NOMO-1 treated with DMSO at 0.1 percent for 48 hours (cell line): Measurements from ENCODE around the gene ZBTB39.
"Not testable (repeated sequence)": the region's sequence is repeated elsewhere in the genome, so short reads cannot be mapped to it uniquely, and the experiment has no call there.

Source experiments
- DNase-seq: peaks from one replicate; lab custom pipeline; 2025; ENCODE audit not compliant: unreplicated experiment; lab: John Stamatoyannopoulos, UW

ZBTB39 gene

GRCh38 chr12:56983386-56983785, 23.0 kb downstream of the ZBTB39 start:
- DNase-seq = no peak

DNA sequence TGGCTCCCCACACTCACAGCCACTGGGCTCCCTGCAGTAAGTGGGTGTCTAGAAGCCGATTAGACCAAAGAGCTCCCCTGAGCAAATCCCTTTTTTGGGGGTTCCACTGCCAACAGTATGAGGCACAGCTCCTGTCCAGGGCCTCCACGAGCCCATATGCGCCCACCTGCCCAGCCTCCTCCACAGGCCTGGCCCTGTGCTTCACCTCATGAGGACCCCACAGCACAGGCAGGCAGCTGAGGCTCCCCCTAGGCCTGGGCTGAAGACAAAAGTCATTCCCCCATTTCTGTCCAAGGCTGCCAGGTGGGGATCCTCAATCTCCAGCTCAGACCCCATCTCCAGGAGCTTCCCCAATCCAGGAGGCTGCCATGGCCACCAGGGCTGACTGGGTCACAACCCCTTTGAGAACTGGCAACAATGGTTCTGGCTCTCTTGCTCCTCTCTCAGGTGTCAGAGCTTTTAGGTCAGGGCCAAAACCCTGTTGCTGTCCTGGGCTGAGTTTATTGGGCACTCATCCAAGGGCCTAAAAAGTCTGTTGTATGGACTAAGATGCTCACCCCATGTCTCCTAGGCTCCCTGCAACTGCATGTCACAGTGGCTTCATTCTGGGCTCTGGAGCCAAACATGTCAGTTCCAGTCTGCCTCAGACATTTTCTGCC, 23.6 kb downstream of the ZBTB39 start:
- not testable (repeated sequence) for DNase-seq

- no peak for DNase-seq
Measured at GRCh38 chr12:56980941-56981530, 25.3 kb downstream of the ZBTB39 start.

DNA sequence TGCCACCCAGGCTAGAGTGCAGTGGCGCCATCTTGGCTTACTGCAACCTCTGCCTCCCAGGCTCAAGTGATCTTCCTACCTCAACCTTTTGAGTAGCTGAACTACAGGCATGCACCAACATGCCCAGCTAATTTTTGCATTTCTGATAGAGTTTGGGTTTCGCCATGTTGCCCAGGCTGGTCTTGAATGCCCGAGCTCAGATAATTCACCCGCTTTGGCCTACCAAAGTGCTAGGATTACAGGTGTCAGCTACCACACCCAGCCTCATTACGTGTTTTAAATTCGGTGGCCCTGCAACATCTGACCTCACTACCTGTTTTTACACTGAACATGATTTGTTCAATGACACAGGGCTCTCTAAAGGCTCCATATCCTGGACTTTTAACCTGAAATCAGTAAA, 26.1 kb downstream of the ZBTB39 start:
- no peak for DNase-seq

DNA sequence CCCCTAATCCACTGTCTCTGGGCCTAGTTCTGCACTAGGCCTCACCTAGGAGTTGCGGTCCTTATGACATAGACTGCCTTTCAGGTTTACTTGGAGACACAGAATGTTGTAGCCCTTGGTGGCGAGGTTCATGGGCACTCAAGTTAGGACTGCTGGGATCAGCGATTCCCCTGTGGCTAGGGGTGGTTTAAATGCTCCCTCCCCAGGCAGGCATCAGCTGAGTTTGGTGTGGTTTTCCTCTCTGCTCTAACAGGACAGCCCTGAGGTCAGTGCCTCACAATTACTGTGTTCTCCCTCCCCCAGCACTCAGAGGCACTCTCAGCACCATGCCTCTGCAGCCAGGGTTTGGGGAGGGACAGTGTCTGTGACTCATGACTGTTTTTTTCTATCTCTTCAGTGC, 26.7 kb downstream of the ZBTB39 start:
- DNase-seq = no peak

DNA sequence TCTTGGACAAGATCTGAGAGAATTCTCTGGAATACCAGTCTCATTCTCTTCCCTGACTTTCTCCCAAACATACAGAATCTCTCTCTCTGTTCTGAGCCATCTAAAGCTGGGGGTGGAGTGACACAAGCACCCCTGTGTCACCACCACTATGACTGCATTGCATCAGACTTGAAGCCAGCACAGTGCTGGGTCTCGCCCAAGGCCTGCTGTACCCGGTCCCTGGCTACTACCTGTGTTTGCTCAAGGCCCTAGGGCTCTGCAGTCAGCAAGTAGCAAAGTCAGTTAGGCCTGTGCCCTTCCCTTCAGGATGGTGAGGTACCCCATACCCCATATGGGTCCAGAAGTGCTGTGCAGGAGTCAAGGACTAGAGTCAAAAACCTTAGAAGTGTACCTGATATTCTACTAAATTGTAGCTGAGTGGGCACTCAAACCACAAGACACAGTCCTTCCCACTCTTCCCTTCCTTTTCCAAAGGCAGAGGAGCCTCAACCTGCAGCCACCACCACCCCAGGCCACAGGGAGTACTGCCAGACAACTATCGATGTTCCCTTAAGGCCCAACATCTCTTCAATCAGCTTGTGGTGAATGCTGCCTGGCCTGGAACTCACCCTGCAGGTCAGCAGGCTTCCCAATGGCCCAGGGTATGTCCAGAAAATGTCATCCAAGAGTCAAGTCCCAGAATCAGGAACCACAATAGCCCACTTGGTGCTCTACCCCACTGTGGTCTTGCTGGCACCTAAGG, 27.8 kb downstream of the ZBTB39 start:
- DNase-seq = no peak

DNA sequence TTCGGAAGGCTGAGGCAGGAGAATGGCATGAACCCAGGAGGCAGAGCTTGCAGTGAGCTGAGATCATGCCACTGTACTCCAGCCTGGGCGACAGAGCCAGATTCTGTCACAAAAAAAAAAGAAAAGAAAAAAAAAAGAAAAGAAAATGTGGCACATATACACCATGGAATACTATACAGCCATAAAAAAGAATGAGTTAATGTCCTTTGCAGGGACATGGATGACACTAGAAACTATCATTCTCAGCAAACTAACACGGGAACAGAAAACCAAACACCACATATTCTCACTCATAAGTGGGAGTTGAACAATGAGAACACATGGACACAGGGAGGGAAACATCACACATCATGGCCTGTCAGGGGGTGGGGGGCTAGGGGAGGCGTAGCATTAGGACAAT, 29.0 kb downstream of the ZBTB39 start:
- DNase-seq = not testable (repeated sequence)

DNA sequence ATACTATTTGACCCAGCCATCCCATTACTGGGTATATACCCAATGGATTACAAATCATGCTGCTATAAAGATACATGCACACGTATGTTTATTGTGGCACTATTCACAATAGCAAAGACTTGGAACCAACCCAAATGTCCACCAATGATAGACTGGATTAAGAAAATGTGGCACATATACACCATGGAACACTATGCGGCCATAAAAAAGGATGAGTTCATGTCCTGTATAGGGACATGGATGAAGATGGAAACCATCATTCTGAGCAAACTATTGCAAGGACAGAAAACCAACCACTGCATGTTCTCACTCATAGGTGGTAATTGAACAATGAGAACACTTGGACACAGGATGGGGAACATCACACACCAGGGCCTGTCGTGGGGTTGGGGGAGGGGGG, 32.1 kb downstream of the ZBTB39 start:
- DNase-seq = not testable (repeated sequence)

GRCh38 chr12:56968910-56969309, 37.4 kb downstream of the ZBTB39 start:
- DNase-seq = not testable (repeated sequence)

DNA sequence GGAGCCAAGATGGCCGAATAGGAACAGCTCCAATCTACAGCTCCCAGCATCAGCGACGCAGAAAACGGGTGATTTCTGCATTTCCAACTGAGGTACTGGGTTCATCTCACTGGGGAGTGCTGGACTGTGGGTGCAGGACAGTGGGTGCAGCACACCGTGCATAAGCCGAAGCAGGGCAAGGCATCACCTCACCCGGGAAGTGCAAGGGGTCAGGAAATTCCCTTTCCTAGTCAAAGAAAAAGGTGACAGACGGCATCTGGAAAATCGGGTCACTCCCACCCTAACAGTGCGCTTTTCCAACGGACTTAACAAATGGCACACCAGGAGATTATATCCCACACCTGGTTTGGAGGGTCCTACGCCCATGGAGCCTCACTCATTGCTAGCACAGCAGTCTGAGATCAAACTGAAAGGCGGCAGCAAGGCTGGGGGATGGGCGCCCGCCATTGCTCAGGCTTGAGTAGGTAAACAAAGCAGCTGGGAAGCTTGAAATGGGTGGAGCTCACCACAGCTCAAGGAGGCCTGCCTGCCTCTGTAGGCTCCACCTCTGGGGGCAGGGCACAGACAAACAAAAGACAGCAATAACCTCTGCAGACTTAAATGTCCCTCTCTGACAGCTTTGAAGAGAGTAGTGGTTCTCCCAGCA, 40.2 kb downstream of the ZBTB39 start:
- DNase-seq = not testable (repeated sequence)

GRCh38 chr12:56965124-56965523, 41.2 kb downstream of the ZBTB39 start:
- DNase-seq = not testable (repeated sequence)

GRCh38 chr12:56963557-56963956, 42.8 kb downstream of the ZBTB39 start:
- DNase-seq = not testable (repeated sequence)

GRCh38 chr12:56962247-56962646, 44.1 kb downstream of the ZBTB39 start:
- not testable (repeated sequence) for DNase-seq

DNA sequence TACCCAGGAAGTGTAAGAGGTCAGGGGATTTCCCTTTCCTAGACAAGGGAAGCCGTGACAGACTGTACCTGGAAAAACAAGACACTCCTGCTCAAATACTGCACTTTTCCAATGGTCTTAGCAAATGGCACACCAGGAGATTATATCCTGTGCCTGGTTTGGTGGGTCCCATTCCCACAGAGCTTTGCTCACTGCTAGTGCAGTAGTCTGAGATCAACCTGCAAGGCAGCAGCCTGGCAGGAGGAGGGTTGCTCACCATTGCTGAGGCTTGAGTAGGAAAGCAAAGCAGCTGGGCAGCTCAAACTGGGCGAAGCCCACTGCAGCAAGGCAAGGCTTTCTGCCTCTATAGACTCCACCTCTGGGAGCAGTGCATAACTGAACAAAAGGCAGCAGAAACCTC, 47.9 kb downstream of the ZBTB39 start:
- no peak for DNase-seq

DNA sequence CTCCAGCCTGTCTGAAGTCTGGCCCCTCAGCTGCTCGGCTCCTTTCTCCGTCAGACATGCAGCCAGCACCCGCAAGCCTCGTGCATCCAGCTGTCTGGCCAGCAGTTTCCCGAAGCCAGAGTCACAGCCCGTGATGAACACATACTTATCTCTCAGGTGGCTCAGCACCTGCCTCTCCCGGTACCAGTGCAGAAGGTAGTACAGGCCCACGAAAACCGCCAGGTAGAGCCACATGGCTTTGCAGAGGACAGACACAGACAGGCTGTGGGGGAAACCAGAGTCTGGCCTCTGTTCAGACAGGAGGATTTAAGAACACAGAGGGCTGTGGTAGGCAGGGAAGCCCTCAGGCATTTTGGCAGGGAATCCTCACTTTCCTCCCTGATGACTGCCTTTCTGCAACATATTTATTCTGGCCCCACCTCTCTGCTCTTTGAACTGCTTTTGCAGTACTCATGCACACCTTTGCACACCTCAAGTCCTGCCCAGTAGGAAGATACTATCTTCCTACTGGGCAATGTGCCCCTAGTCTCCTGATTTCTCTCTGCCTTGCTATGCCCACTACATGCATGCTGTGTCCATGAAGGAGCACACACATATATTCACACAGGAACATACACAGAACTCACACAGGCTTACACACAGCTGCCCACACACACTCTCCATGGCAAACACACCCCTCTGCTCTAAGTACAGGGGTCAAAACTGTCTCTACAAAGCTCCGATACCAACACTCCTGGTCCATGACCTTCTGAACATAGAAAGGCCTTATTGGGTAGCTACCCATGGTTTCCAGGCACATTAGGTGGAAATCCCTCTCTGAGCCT, 48.9 kb downstream of the ZBTB39 start, which contains the start of gene RDH16:
Gene RDH16 (minus strand): TSS at position 380 of the 824 bp plus-strand sequence. CDS start 146 bp downstream, at position 234.
- no peak for DNase-seq

DNA sequence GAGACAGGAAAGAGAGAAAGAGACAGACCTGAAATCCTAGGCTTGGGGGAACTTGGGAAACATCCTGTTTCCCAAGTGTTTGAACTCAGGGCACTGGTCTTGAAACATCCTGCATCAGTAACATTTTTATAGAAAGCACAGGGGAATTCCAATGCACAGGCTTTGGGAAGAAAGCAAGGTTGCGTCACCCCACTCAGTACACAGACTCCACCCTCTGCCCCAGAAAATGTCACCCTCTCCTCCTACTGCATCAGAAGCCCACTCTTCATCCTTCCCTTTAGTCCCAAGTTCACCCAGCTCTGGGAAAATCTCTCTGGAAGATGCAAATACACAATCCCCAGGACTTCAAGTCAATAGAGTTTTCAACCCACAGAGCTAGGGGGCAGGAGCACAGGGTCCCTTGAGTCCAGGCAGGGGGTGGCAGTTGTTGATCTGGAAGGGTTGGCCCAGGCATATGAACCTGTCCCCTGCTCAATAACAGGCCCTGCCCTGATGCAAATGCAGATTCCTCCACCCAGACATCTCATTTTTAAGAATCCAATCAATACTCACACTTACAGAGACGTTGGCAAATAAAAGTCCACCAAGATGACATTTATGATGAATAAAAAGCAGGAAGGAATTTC, 50.6 kb downstream of the ZBTB39 start:
- DNase-seq = no peak

DNA sequence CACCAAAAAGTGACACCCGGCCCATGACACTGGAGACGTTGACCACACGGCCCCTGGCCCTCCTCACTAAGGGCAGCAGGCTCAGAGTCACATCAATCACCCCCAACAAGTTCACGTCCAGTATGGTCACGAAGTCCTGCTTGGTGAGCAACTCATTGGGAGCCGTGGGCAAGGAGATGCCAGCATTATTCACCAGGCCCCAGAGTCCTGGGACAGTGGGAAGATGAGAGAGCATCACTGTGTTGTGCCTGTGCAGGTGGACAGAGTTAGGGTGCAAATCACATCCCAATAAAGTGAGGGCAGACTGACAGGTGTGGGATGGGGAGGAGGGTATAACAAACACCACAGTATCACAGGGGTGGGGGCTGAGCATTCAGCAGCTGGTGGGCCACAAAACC, 51.4 kb downstream of the ZBTB39 start:
- no peak for DNase-seq

GRCh38 chr12:56954057-56954957, 52.0 kb downstream of the ZBTB39 start:
- no peak for DNase-seq

- no peak for DNase-seq
Measured at GRCh38 chr12:56953314-56953713, 53.0 kb downstream of the ZBTB39 start.
